K562 treated with DMSO at 1 percent for 4 hours (cell line): Measurements from ENCODE around the gene ZNF816. TPM values are rescaled to one million over a fixed set of nuclear protein-coding genes. Genes with fewer than 3 reads are reported as not detected.

ENCODE experiments used
- total RNA-seq: library from RNA; unstranded; fragments of 300-600 nt; gene quantifications from 2 replicates; pipeline ENCODE4 v1.2.3, GENCODE V29; 2022; ENCODE audit not compliant: insufficient read depth

ZNF816 gene
- total RNA-seq, result 8.3 and 8.8 TPM in 2 replicates

DNA sequence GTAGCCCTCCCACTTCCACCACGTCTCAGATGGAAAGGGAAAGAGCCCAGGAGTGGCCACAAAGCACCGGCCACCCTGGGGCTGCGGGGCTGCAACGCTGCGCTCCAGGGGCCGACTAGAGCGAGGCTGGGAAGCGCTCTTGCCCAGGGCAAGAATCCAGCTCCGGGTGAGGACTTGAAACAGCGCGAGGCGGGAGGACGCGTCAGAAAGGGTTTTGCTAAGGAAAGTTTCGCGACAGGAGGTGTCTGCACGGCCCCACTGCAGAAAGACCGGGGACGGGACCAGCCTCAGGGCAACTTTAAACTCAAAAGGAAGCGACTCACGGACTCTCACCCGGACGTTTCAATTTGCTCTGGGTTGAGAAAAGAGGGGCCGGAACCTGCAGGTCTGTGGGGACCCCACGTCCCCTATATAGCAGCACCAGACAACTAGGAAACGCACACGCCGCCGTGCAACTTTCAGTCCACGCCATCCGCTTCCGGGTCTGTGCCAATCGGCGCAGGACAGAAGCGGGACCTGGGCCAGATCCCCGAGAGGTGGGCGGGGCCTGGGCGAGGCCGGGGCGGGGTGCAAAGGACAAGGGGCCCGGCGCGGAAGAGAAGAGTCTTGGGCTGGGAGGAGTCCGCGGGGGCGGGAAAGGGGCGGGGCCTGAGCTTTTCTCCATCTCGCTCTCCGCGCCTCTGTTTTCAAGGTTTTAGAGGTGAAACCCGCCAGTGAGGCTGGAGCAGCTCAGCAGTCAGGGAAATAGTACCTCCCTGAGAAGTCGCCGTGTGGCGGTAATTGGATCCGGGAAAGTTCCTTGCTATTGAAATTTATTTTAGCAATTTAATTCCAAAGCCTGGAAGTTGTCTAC is at the start of gene ZNF816:
Gene ZNF816 (minus strand): TSS at position 488 of the 853 bp plus-strand sequence. CDS start 6,792 bp downstream, outside the sequence.

DNA sequence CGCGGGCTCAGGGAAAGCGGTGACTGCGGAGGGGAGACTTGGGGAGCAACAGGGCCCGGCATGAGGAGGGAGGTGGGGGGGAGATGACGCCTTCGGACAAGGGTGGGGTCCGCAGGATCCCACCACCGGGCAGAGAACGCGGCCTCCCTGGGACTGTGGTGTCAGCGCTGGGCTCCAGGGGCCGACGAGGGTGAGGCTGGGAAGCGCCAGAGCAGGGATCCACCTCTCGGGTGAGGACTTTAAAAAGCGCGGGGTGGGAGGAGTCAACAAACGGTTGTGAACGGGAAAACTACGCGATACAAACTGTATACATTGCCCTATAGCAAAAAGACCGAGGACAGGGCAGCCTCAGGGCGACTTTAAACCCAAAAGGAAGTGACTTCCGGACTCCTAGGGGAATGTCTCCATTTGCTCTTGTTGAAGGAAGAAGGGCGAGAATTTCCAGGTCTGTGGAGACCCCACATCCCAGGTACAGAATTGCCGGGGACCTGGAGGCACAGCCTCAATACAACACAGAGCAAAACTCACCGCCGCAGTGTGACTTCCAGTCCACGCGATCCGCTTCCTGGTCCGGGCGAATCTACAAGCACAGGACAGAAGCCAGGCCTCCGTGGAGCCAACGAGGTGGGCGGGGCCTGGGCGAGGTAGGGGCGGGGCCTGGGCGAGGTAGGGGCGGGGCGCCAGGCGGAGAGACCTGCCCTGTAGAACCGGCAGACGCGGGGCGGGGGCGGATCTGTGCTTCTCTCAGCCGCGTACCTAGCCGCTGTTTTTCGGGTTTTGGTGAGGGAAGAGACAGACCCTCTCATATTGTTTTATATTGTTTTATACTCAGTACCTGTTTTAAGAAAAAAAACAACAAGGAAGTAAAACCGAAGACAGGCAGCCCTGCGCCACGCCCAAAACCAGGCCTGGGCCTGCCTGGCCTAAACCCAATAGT is 39.6 kb downstream of the ZNF816 start, which contains the start of gene ZNF888:
Gene ZNF888 (minus strand): TSS at position 588 of the 937 bp plus-strand sequence. CDS start 5,555 bp downstream, outside the sequence.

Other genes starting within 250 kb of the ZNF816 start
- 3.3 TPM in 2 replicates for gene ZNF611, start 227.8 kb downstream of the ZNF816 start, total RNA-seq
- gene ZNF600, start 176.1 kb downstream of the ZNF816 start, total RNA-seq, result 3.5 and 5.2 TPM in 2 replicates
- 12.7 and 13.9 TPM in 2 replicates for gene ZNF28, start 141.2 kb downstream of the ZNF816 start, total RNA-seq
- gene ZNF468, start 105.3 kb downstream of the ZNF816 start, total RNA-seq, result 11.6 and 17.9 TPM in 2 replicates
- gene ZNF320, start 65.2 kb downstream of the ZNF816 start, total RNA-seq, result 9.3 TPM in 1 of 2 replicates, not detected in the other
- gene ZNF888, start 39.5 kb downstream of the ZNF816 start, total RNA-seq, result 4.8 and 9.3 TPM in 2 replicates
- not detected in 2 replicates for gene ERVV-1, start 51.0 kb upstream of the ZNF816 start, total RNA-seq
- gene ERVV-2, start 81.9 kb upstream of the ZNF816 start, total RNA-seq, result 0.33 TPM in 1 of 2 replicates, not detected in the other
- 8.4 and 10.6 TPM in 2 replicates for gene ZNF160, start 140.5 kb upstream of the ZNF816 start, total RNA-seq
- 0.39 TPM in 1 of 2 replicates, not detected in the other for gene ZNF415, start 170.0 kb upstream of the ZNF816 start, total RNA-seq
- gene ZNF347, start 196.2 kb upstream of the ZNF816 start, total RNA-seq, result 0.80 and 1.5 TPM in 2 replicates
- 0.35 and 3.1 TPM in 2 replicates for gene ZNF665, start 230.5 kb upstream of the ZNF816 start, total RNA-seq